GM18502 (cell line): Measurements from ENCODE around the gene RFC1.
"Not testable (repeated sequence)": the region's sequence is repeated elsewhere in the genome, so short reads cannot be mapped to it uniquely, and the experiment has no call there.

Source experiments
- ATAC-seq: cut with Tn5 transposase; IDR thresholded peaks from one replicate; pipeline ENCODE4 v1.9.1; 2021; ENCODE audit warnings: mild to moderate bottlenecking; ENCODE audit not compliant: unreplicated experiment, poor library complexity

The RFC1 gene

GRCh38 chr4:39308611-39309010, 57.6 kb downstream of the RFC1 start:
- ATAC-seq: no peak

DNA sequence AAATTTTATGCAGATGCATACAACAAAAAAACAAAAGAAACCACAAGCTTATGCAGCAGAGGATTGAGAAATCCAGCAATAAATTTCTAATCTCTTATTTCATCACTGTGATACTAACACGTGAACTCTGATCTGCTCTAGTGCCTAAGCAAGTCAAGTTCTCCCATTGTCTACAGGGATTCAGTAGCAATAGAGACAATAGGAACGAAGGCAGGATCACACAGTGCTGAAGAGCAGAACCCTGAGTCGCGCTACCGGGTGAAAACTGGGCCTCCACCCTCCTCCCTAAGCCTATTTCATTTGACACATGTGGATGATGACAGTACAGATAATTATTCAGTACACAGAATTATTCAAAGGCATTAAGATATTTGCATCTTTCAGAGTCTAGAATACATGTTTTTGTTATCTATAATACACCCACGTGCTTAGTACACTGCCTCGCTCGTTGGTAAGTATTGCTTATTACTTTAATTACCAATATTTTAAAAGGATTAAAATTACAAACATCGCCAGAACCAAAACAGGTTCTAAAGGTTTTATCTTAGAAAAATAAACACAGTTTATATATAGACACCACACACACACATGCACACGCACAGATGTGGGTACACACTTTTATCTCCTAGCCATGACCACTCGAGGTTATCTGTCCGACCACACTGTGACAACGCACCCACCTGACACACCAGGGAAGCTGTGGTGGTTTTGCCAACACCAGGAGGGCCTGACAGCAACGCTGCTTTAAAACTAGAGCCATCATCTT, 60.1 kb downstream of the RFC1 start:
- ATAC-seq: no peak

GRCh38 chr4:39304651-39305050, 61.5 kb downstream of the RFC1 start:
- ATAC-seq: no peak

GRCh38 chr4:39303871-39304270, 62.3 kb downstream of the RFC1 start:
- no peak for ATAC-seq

GRCh38 chr4:39302901-39303300, 63.3 kb downstream of the RFC1 start:
- ATAC-seq: no peak

DNA sequence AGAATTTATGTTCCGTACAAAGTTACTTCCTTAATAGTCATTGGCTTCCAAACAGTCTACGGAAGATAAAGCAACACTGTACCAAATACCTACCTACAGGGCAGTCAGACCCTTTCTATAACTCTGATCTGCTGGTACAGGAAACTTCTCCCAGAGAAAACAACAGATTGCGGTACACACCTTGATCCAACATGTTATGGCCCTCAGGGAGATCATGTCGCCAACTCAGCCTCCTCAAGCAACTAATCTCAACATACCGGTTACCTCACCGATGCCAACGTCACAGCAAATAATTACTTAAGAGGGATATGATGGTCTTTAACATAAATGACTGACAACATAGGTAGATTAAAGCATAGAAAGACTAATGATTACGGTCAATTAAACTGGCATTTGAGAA, 70.4 kb downstream of the RFC1 start:
- no peak for ATAC-seq

DNA sequence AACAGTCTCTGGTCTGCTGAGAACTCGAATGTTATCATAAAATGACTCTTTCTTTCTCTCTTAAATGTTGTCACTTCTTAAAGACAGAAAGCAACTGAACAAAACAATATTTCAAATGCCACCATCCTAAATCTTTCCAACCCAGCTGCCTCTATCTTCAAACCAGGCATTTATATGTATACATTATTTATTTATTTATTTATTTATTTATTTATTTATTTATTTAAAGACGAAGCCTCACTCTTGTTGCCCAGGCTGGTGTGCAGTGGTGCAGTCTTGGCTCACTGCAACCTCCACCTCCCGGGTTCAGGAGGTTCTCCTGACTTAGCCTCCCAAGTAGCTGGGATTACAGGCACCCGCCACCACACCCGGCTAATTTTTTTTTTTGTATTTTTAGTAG, 73.7 kb downstream of the RFC1 start:
- not testable (repeated sequence) for ATAC-seq

GRCh38 chr4:39291686-39292085, 74.5 kb downstream of the RFC1 start:
- ATAC-seq: no peak

- no peak for ATAC-seq
Measured at GRCh38 chr4:39287223-39287622, 78.9 kb downstream of the RFC1 start.

GRCh38 chr4:39286263-39286662, 79.9 kb downstream of the RFC1 start:
- no peak for ATAC-seq

DNA sequence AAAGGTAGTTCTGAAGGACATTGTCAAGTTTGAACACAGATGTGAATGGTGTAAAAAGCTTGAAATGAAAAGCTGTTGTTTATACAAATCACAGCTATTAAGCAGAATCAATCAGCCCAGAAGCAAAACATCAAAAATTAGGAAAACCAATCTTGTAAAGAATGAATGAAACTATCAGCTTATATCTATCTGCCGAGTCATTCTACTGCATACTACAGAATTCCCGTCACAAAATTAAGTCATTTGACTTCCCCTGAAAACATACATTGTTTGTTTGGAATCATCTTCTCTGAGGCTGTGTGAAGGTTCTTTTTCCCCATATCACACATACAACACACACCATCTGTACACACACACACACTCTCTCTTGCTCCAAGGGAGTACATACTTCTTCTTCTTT, 80.3 kb downstream of the RFC1 start:
- ATAC-seq: no peak

GRCh38 chr4:39285111-39285795, 80.9 kb downstream of the RFC1 start:
- ATAC-seq: no peak

GRCh38 chr4:39280770-39281169, 85.4 kb downstream of the RFC1 start:
- ATAC-seq: no peak

DNA sequence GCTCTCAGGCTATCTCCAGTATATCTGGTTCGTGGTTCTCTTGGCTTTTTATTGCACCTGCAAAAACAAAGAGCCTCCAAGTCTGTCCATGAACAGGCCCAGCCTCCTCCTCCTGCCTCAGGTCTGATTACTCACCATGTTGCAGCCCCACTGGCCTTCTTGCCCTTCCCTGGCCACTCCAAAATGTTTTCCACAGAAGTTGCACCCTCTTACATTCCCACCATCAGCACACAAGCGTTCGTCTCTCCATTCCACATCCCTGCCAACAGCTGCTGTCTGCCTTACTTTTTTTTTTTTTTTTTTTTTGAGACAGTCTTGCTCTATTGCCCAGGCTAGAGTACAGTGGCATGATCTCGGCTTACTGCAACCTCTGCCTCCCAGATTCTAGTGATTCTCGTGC, 86.7 kb downstream of the RFC1 start:
- no peak for ATAC-seq

- no peak for ATAC-seq
Measured at GRCh38 chr4:39278476-39278875, 87.7 kb downstream of the RFC1 start.

GRCh38 chr4:39277661-39278060, 88.5 kb downstream of the RFC1 start:
- ATAC-seq: not testable (repeated sequence)

DNA sequence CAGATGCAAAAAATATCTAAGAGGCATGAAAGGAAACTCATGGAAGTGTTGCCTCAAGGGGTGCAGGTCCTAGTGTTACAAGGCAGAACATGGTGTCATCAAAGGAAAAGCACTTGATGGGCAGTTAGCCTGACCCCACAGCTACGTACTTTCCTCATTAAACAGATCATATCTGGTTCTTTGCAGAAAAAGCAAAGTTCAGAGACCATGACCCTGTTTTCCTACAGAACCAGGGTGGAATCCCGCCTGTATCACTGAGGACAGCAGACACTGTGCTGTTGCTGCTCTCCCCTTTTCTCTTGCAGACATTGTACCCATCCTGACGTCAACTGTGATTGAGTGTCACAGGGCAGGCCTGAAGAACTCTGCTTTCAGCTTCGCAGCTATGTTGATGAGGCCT, 91.7 kb downstream of the RFC1 start:
- no peak for ATAC-seq

GRCh38 chr4:39263895-39264294, 102.3 kb downstream of the RFC1 start:
- no peak for ATAC-seq

DNA sequence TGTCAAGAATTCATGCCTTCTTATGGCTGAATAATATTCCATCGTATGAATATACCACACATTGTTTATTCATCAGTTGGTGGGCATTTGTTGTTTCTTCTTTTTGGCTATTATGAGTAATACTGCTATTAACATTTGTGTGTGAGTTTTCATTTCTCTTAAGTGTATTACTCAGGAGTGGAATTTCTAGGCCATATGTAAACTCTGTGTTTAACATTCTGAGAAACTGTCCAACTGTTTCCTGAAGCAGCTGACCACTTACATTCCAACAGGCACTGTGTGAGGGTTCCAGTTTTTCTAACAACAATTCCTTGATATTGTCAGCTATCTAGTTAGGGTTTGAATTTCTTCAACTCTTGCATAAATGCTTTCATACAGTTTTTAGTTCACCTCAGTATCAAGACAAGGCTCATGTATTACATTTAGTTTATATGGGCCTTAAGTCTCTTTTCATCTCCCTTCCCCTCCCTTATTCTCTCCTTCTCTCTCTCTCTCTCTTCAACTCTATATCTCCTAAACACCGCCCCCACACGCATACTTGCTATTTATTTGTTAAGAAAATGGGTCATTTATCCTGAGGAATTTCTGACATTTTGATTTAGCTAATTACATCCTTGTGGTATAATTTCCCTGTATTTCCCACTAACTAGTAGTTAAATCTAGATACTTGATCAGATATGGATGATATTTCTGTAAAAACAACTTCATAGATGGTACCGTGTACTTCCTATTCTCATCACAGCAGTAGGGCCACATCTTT, 106.4 kb downstream of the RFC1 start:
- ATAC-seq: no peak

- no peak for ATAC-seq
Measured at GRCh38 chr4:39256436-39256835, 109.7 kb downstream of the RFC1 start.

DNA sequence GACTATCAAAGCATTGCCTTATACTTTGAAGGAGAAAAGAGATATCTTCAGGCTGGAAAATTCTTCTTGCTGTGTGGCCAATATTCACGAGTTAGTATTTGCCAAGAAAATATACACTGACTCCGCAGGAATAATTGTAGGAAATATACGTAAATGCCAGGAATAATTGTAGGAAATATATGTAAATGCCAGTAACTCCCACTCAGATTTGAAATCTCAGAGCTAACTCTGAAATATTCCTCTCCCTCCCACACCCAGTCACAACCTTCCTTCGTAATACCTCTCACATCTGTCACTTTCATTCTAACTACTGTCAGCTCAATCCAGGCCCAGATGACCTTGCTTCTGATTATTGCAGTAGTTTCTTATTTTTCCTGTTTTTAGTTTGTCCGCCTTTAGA, 110.3 kb downstream of the RFC1 start:
- no peak for ATAC-seq
